GM18909 (cell line): ENCODE results near the gene EXOC3.
"Not testable (repeated sequence)": the region's sequence is repeated elsewhere in the genome, so short reads cannot be mapped to it uniquely, and the experiment has no call there.

Experiments used
- ATAC-seq: cut with Tn5 transposase; IDR thresholded peaks from one replicate; pipeline ENCODE4 v1.9.1; 2021; ENCODE audit warnings: mild to moderate bottlenecking; ENCODE audit not compliant: unreplicated experiment, poor library complexity

Gene EXOC3

DNA sequence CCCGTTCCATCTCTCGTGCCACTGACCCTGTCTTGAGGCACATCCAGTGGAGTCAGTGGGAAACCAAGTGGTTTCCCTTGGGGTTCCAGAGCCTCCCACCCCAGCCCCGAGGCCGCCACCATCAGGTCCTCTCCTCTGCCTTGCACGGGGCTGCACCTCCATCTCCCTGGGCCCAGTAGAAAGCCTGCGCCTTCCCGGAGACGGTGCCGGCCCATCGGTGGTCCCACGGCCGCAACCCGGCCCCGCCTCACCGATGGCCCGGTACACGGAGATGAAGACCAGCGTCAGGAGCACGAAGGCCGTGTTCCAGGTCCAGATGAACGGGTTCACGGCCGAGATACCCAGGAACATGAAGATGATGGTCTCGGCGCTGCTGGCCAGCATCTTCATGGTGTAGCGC, 40.0 kb downstream of the EXOC3 start:
- ATAC-seq, result no peak

DNA sequence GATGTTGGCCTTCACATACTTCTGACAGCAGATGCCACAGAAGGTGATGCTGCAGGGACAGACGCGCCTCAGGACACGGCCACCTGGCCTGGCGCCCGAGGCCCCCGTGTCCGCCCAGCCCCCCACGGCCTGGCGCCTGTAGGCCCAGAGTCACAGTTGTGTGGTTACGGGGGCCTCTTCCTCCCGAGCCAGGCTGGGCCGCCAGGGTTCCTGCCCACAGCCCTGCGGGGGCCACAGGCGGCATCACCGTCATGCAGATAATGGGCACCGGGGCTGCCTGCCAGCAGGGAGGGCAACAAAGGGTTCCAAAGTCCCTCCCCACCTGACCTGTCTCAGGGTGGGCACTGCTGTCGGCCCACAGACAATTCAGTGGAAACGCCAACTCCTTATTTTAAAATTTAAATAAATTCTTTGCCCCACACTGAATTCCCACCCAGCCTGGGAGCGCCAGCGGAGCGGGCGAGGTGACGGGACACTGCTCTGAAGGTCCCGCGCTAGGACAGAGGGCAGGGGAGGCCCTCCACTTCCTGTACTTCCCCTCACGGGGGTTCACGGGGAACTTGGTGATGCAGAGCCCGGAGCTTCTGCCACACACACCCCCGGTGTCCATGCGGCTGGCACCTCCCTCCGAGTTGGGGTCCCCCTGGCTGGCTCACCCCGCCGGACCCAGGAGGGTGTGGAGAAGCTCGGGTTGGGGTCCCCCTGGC, 40.6 kb downstream of the EXOC3 start:
- no peak for ATAC-seq

DNA sequence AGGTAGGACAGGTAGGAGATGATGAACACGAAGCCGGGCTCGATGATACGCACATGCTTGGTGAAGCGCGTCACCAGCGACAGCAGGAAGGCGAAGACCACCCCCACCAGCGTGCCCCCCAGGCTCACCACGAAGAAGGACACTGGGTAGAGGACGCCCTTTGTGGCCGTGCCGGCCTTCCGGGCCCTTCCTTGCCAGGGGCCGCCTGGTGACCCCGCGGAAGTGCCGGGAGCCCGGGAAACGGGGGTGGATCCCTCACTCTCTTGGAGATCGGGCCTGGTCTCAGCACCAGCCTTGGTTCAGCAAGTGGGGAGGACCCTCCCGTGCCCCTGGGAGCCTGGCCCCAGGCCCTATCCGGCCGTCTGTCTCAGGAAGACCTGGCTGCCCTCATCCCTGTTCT, 41.6 kb downstream of the EXOC3 start:
- no peak for ATAC-seq

DNA sequence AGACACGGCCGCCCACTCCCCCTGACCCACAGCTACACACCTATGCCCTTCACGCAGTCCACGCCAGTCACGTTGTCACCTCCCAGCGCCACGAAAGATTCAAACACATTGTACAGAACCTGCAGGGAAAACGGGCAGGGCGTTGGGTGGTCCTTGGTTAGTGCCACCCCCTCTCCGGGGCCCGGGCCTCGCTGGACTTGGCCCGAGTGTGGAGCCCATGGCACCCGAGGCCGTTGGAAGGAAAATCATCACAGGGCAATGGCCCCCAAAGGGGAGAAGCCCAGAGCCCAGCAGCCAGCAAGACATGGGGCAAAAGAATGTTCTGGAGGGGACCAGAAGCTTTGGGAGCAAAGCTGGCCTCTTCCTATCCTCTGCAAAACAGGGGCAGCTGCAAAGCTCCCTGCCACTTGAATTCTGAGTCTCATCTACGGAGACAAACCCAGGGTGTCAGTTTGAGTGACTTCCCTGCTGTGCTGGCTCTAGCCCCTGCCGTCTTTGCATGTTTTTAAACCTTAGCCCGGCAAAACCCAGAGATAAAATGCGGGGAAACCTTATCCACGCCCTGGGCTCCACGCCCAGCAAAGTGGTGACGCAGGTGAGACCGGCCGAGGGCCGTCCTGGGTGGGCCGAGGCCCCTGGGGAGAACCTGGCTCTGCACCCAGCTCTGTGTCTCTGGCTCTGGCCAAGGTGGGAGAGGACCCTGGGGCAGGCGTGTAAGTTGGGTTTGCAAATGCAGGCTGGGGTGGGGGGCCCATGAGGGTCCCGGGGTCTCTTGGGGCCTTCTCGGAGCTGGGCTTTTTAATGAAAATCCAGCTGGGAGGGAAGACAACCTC, 42.4 kb downstream of the EXOC3 start:
- ATAC-seq, result no peak

DNA sequence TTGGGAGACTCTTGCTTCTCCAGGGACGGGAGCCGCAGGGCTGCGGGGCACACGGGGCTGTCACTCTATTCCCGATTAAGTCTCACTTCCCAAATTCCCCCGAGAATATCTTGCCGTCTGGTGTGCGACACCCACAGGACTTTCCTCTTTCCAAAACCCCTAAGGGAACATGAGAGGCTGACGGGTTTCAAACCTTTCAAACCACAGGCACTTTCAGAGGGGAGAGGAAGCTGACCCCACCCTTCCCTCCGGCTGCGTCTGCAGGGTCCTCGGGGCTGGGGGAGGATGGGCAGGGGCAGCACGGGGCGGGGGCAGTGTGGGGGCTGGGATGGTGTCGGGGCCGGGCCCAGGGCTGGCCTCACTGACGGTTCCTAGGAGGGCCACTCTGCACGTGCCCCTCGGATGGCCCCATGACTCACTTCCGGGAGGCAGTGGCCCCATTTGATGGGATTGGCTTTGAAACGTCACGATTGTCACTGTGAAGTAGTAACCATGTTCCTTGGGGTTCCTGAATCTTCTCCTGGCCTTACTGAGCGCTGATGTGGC, 43.0 kb downstream of the EXOC3 start:
- ATAC-seq, result no peak

DNA sequence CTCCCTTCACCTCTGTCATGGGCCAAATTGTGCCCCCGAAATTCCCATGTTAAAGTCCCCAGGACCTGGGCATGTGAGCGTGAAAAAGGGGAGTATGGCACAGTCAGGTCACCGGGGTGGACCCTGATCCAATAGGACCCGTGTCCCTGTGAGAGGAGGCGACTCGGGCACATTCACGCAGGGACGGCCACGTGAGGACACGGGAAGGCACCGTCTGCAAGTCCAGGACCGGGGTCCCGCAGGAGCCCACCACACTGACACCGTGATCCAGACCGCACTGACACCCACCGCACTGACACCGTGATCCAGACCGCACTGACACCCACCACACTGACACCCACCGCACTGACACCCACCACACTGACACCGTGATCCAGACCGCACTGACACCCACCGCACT, 43.6 kb downstream of the EXOC3 start:
- ATAC-seq, result not testable (repeated sequence)

DNA sequence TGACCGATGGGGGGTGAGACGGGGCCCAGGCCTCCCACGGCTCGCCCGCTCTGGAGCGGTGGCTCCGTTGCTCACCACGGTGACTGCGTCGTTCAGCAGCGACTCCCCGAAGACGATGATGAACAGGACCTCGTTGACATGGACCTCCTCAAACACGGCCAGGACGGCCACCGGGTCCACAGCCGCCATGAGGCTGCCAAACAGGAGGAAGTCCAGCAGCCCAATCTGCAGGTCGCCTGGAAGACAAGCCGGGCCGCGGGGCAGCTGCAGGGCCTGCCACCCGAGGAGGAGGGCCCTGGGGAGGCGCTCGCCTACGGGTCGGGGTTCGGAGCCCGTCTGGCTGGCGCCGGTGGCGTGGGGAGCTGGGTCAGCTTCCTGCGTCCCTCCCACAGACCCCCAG, 45.3 kb downstream of the EXOC3 start:
- ATAC-seq, result no peak

DNA sequence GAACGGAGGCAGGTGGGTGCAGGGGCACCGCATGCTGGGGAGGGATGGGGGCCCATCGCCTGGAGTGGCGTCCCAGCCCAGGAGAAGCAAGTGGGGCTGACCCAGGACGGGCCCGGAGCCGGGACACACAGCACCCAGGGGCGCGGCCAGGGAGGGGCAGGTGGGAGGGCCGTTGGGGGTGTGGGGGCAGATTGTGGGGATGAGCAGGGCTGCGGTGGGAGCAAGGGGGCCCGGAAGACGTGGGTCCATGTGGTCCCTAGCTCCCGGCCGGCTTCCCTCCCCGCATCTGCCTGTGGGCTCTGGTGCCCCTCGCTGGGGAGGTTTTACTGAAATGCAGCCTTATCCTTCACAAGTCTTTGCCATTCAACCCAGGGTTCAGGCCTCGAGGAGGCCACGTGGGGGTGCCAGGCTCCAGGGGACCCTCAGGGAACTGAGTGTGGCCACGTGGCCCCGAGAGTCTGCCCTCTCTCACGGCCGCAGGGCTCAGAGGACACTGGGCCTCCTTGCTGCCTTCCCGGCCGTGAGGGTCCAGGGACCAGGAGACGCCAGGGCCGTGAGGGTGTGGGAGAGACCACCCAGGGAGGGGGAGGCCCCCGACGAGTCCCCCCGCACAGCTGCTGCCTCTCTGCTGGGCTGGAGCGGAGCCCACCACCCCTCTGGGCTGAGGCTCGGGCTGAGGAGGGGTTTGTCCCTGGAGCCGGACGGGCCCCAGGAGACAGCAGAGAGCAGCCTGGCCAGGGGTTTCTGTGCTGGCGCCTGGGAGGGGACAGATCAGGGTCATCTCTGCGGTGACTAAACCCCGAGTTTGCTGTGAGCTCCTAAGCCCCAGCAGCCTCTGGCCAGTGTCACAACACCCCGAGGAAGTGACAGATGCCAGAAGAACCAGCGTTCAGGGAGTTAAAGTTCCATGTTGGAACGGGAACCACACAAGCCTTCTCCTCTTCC, 46.0 kb downstream of the EXOC3 start:
- no peak for ATAC-seq

DNA sequence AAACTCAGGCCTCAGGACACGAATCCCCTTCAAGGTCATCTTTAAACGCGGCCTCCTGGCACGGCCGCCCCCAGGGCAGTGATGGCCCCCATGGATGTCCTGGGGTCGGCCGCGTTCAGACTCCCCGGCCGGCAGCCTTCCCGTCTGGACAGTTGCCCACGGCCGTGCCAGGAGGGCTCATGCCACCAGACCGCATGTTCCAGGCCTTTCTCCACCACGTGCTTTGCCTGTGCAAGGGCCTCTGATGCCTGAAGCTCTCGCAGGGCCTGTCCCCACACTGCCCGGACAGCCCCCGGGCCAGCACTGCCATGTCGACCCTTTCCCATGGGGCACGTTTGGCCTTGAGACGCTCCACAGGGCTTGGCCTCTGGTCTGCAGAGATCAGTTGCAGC, 46.7 kb downstream of the EXOC3 start:
- ATAC-seq, result no peak

DNA sequence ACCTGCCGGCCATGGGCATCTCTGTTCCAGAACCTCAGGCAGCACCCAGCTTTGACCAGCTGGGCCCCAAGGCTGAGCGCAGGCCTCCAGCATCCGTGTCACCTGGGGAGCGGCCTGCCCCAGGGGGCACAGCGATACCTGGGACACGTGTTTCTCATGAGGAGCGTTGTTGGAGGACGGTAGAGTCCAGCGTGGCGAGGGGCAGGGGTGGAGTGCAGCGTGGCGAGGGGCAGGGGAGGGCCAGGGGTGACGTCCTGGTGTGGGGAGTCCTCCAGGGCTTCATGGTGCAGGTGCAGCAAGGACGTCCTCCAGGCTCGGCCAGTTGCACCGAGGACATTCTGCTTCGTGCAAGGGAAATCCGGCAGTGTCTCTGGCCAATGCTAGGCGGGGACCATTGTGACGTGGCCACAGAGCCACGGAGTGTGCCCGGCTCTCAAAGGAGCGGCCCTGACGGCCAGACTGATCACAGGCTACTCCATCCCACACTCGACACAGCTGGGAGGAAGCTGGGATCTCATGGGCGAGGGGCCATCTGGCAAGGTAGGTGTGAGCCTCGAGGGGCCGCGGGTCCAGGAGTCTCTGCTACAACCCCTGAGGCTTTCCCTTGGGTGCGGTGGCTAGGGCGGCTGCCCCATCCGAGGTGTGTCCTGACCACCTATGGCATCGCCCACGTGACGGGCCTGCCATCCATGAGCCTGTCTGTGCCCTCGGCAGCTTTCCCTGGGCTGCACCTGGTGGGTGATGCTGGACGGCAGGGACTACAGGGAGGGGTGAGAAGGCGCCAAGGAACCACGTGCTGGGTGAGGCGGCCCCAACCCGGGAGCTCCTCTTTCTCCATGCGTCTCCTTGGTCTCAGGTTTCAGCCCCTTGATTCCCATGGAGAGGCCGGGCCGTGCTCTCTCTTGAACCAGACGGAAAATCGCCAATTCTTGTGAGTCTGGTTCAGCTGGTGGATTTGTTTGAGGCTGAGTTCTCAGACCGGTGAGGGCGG, 47.4 kb downstream of the EXOC3 start:
- no peak for ATAC-seq

DNA sequence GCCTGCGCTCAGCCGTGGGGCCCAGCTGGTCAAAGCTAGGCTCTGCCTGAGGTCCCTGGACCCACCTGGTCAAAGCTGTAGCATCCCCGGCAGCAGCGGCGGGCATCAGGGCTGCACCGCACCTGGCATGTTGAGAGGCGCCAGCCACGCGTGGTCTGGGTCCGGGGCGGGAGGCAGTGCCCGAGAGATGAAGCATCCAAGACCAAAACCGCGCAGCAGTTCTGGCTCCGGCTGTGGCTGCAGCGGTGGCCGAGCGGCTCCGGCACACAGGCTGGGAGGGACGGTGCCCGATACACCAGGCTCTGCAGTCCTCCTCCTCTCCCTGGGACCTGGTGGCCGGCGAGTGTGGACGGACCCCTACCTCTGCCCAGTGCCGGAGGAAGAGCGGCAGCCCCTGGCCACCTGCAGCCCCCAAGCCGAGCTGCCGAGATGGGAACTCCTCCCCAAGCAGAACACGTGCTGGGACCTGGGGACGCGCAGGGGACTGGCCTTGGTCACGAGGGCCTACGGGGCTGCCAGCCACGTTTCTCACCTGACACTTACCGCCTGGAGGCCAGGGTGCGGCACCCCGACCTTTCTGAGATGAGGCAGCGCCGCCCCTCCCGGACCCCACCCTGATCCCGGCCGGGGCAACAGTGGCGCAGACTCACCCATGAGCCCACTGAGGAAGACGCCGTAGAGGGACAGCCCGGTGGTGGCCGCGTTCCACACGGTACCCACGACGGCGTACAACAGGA, 48.3 kb downstream of the EXOC3 start:
- ATAC-seq, result no peak

DNA sequence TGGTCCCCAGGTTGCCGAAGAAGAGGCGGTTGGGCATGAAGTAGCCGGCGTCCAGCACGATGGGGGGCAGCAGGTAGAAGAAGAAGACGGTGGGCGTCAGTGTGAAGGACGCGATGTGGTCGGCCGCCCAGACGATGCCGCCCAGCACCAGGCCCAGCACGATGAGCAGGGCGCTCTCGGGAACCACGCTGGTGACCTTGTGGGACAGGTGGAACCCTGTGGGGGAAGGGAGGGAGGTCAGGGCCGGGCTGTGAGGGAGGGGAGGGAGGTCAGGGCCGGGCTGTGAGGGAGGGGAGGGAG, 48.8 kb downstream of the EXOC3 start:
- ATAC-seq, result no peak

DNA sequence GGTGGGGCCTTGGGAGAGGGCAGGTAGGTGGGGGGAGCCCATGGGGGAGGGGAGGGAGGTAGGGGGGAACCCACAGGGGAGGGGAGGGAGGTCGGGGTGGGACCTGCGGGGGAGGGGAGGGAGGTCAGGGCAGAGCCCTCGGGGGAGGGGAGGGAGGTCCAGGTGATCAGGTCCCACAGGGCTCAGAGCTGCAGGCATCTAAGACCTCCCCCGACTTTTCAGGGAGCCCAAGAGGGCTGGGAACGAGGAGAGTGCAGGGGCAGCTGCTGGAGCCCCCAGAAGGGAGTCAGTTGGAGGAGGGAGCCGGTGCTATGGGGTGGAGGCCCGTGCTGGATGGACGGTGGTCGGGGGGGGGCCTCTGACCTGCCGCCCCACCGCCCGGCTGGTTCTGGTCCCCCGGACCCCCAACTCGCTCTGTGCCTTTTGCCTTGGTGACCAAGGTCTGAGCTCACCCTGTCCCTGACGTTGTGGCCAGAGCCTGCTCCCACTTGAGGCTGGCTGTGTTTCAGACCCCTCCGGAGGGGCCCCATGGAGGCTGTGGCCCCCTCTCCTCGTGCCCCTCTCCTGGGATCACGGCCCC, 49.4 kb downstream of the EXOC3 start:
- ATAC-seq, result no peak

DNA sequence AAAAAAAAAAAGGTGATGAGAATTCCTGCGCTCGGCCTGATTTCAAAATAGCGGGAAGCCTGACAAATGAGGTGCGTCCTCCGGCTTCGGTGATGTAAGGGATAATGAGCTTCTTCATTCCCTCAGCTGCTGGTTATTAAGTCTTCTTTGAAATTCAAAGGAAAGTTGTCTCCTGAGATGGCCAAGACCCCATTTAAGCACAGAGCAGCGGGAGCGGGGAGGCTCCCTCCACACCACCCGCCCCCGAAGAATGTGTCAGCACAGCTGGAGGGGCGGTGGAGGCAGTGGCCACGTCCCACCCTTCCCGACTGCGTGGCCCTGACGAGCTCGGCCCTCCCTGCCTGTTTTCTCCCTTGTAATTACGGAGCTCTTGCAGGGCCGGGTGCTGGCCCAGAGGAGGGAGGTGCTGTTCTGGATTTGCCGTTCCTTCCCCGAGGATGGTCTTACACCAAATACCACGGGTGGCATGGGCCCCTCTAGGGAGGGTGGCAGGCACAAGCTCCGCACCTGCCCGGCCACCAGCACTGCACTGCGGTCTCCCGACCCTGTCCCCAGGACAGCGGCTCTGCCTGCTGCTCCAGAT, 50.2 kb downstream of the EXOC3 start:
- no peak for ATAC-seq

DNA sequence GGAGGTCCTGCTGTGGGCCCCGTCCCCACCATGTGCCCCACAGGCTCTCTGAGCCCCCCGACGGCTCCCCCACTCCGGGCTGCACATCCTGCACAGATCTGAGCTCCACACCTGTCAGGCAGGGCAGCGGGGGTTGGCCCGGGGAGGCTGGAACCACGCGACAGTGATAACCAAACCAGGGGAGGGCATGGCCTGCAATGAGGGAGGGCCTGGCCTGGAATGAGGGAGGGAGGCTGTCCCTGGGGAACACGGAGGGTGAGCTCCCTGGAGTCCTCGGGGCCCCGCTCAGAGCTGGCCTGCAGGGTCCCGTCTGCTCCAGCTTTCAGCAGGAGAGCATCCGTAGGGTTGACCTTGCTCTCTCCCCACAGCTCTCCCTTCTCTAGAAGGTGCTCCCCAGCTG, 50.8 kb downstream of the EXOC3 start:
- no peak for ATAC-seq

DNA sequence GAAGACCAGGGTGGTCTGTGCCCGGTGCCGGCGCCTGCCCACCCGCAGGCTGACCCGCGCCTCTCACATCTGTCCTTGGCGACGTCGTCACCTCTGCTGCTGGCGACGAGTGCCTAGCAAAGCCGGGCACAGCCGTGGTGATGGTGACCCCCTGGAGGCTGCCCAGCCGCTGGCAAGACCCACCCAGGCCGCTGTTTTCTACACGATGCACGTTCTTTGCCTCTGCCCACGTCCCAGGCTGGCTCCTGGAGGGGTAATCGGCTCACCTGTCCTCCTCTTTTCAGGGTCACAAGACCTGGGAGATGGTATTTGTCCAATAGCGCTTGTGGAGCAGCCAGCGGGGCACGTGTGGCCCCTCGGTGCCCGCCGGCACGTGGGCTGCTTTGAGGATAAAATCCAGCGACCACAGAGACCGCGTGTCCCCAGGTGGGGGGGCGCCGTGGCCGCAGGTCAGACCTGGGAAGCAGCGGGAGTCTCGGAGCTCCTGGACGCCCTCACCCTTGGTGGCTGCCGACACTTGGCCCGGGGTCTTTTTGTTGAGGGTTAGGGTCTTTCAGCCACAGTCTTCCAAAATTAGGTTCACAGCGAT, 51.8 kb downstream of the EXOC3 start:
- ATAC-seq, result no peak

DNA sequence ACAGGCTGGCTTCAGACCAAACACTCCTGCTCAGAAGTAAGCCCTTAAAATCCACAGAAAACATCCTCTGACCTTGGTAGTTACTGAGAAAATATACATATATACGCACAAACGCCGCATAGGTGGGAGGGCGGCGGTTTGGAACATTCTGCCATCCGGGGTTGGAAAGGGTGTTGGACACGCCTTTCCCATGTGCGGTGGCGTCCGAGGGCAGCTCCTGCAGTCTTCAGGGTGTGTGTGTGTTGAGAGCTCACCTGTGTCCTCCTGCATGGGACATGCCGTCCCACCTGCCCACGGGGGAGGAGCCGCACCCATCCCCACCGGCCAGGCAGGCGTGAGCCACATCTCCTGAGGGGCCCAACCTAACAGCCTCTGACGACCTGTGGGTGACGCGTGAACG, 53.1 kb downstream of the EXOC3 start:
- no peak for ATAC-seq
